ENCODE results near the gene BBS9. TPM values are rescaled to one million over a fixed set of nuclear protein-coding genes. Genes with fewer than 3 reads are reported as not detected.

The BBS9 gene
- total and polyA plus RNA-seq, 9 of the 15 experiments (the other 6 are each of a cell fraction or from before 2014, with no cell fraction given): 0.77 to 3.3 (median 2.4) TPM

DNA sequence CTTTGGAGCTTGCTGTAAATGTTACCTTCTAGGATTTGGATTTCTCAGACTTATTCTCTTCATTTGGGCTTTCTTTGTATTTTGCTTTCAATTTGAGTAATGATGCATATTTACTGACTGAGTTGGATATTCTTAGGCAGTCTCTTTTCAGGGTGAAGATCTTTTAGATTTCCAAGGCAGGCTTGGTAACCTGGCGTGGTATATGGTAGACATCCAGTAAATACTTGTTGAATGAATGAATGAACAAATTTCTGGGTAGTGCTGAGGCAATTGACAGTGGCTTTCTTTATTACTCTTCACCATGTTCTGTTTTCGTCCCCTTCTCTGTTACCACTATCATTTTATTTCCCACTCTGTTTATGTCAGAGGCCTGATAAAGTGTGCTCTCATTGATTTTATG lies 27.1 kb downstream of the BBS9 start:
- ChIA-PET CTCF (ENCODE audit: low intra/inter-chr PET ratio) (no interaction called here), POLR2A (no interaction called here)
- in situ Hi-C loops (cut with MboI) (no loop called here), intact Hi-C loops (cut with micrococcal nuclease) (no loop called here)
- WGBS (ENCODE audit: insufficient coverage, low coverage, missing lambda C conversion rate): 24% methylated on average over 2 of the region's 2 CpGs
- Histone ChIP-seq H3K79me2 (ENCODE audit: control insufficient read depth, insufficient read depth, low read length) (no peaks in the 10 kb centered on the region), H3K4me1 (replicated peaks in 1 of 2; ENCODE audit: control insufficient read depth in 2 of 2, insufficient read depth in 2 of 2, low read length in 2 of 2) (no peaks in the 10 kb centered on the region), H2AFZ (ENCODE audit: low read depth, low read length) (no peak overlapping the region), H3K9ac (ENCODE audit: insufficient read depth in 1 of 2, low read depth in 2 of 2, low read length in 2 of 2) (no peak overlapping the region), H3K36me3 (ENCODE audit: control insufficient read depth, insufficient read depth, low read length) (no peaks in the 10 kb centered on the region), H3K9me1 (ENCODE audit: control insufficient read depth, insufficient read depth, low read length) (no peaks in the 10 kb centered on the region), H4K20me1 (replicated peaks; ENCODE audit: control insufficient read depth, insufficient read depth, low read length) (no peaks in the 10 kb centered on the region), H3K27ac (ENCODE audit: extremely low read depth, low read depth, low read length) (no peak overlapping the region), H3K4me3 (no peak overlapping the region), H3K9me3 (replicated peaks; ENCODE audit: control insufficient read depth, insufficient read depth, low read depth, low read length) (no peaks in the 10 kb centered on the region), H3K4me2 (ENCODE audit: insufficient read depth, low read length) (no peak overlapping the region), H3K27me3 (ENCODE audit: control insufficient read depth in 2 of 2, insufficient read depth in 2 of 2, low read length in 2 of 2) (no peaks in the 10 kb centered on the region)
- no peak for ATAC-seq
- FAIRE-seq: no peak
- no TSS peak for BruUV-seq (replicated peaks)
- DNase-seq (ENCODE audit: extremely low read depth in 1 of 4, low spot score in 3 of 4): no peak
- no peak for TF ChIP-seq POU5F1 (IDR thresholded peaks at IDR 0.05; ENCODE audit: borderline replicate concordance, low read depth, low read length, partially characterized antibody)
- TF ChIP-seq, protein P1, sequence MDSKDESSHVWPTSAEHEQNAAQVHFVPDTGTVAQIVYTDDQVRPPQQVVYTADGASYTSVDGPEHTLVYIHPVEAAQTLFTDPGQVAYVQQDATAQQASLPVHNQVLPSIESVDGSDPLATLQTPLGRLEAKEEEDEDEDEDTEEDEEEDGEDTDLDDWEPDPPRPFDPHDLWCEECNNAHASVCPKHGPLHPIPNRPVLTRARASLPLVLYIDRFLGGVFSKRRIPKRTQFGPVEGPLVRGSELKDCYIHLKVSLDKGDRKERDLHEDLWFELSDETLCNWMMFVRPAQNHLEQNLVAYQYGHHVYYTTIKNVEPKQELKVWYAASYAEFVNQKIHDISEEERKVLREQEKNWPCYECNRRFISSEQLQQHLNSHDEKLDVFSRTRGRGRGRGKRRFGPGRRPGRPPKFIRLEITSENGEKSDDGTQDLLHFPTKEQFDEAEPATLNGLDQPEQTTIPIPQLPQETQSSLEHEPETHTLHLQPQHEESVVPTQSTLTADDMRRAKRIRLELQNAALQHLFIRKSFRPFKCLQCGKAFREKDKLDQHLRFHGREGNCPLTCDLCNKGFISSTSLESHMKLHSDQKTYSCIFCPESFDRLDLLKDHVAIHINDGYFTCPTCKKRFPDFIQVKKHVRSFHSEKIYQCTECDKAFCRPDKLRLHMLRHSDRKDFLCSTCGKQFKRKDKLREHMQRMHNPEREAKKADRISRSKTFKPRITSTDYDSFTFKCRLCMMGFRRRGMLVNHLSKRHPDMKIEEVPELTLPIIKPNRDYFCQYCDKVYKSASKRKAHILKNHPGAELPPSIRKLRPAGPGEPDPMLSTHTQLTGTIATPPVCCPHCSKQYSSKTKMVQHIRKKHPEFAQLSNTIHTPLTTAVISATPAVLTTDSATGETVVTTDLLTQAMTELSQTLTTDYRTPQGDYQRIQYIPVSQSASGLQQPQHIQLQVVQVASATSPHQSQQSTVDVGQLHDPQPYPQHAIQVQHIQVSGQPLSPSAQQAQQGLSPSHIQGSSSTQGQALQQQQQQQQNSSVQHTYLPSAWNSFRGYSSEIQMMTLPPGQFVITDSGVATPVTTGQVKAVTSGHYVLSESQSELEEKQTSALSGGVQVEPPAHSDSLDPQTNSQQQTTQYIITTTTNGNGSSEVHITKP (IDR thresholded peaks at IDR 0.05; ENCODE audit: partially characterized antibody): no peak
- TF ChIP-seq, protein P2, sequence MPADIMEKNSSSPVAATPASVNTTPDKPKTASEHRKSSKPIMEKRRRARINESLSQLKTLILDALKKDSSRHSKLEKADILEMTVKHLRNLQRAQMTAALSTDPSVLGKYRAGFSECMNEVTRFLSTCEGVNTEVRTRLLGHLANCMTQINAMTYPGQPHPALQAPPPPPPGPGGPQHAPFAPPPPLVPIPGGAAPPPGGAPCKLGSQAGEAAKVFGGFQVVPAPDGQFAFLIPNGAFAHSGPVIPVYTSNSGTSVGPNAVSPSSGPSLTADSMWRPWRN (IDR thresholded peaks at IDR 0.05; ENCODE audit: low read depth): no peak
- no peak for TF ChIP-seq MCM5 (IDR thresholded peaks at IDR 0.05; ENCODE audit: low read depth)
- TF ChIP-seq CAMTA2 (CRISPR knock-in tag; conservative IDR thresholded peaks at IDR 0.05): no peak
- no peak for TF ChIP-seq PRMT5 (CRISPR knock-in tag; IDR thresholded peaks at IDR 0.05)
- no peak for TF ChIP-seq FOXA3 (CRISPR knock-in tag; conservative IDR thresholded peaks at IDR 0.05 in 1 of 2, IDR thresholded peaks at IDR 0.05 in 1 of 2)
- TF ChIP-seq SP2 (IDR thresholded peaks at IDR 0.05; ENCODE audit: extremely low read depth, low read depth, low read length, poor library complexity, severe bottlenecking): no peak
- no peak for TF ChIP-seq SIN3A (IDR thresholded peaks at IDR 0.05; ENCODE audit: borderline replicate concordance in 2 of 2, control insufficient read depth in 1 of 2, low read depth in 2 of 2, low read length in 2 of 2)
- TF ChIP-seq, protein P3, sequence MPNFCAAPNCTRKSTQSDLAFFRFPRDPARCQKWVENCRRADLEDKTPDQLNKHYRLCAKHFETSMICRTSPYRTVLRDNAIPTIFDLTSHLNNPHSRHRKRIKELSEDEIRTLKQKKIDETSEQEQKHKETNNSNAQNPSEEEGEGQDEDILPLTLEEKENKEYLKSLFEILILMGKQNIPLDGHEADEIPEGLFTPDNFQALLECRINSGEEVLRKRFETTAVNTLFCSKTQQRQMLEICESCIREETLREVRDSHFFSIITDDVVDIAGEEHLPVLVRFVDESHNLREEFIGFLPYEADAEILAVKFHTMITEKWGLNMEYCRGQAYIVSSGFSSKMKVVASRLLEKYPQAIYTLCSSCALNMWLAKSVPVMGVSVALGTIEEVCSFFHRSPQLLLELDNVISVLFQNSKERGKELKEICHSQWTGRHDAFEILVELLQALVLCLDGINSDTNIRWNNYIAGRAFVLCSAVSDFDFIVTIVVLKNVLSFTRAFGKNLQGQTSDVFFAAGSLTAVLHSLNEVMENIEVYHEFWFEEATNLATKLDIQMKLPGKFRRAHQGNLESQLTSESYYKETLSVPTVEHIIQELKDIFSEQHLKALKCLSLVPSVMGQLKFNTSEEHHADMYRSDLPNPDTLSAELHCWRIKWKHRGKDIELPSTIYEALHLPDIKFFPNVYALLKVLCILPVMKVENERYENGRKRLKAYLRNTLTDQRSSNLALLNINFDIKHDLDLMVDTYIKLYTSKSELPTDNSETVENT (CRISPR knock-in tag; IDR thresholded peaks at IDR 0.05): no peak
- no peak for TF ChIP-seq POLR3A (IDR thresholded peaks at IDR 0.05; ENCODE audit: borderline replicate concordance, extremely low read depth, insufficient read depth, insufficient read length)
- TF ChIP-seq ATF1 (CRISPR knock-in tag; IDR thresholded peaks at IDR 0.05): no peak
- TF ChIP-seq ATF1 (tag; IDR thresholded peaks at IDR 0.05): no peak

All from K562 (cell line).